ENCODE data around the gene ADAT3.

Gene ADAT3

DNA sequence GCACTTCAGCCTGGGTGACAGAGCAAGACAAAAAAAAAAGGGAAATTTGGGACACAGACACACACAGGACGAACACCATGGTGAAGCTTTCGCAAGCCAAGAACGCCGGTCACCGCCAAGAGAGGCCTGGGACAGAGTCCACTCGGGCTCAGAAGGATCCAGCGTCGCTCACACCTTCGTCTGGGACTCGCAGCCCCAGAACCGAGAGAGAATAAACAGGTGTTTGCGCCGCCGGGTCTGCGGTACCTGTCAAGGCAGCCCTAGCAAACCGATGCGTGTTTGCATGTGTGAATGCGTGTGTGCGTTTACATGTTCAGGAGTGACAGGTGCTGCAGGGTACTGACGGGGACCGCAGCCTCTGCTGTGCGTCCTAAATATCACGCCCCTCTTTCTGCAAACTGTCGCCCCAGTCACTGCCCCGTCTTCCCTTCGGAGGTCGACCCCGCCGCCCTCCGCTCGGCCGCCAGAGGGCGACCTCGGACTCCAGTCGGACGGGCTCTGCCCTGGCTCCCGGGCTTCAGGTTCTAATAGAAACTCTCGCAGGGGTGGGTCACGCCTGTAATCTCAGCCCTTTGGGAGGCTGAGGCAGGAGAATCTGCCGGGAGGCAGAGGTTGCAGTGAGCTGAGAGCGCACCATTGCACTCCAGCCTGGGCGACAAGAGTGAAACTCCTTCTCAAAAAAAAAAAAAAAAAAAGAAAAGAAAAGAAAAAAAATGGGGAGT is 24.0 kb downstream of the ADAT3 start:
- no peak overlapping the region for H3K4me2 ChIP-seq (ENCODE audit: low read length)
- no peak overlapping the region for H2AK5ac ChIP-seq (ENCODE audit: low read length)
- no CpG with 5 or more reads among the region's 42 CpGs for WGBS (ENCODE audit: extremely low coverage, insufficient coverage, low lambda C conversion rate)
- peak overlapping the region; percentile 22 for H3K56ac ChIP-seq (ENCODE audit: low read length)
- no peak overlapping the region for H2BK120ac ChIP-seq (ENCODE audit: low read depth, low read length)
- no peak overlapping the region for H3K23ac ChIP-seq (ENCODE audit: low read length)
- no peak overlapping the region for H2BK15ac ChIP-seq (replicated peaks; ENCODE audit: low read depth)
- H3K36me3 ChIP-seq (ENCODE audit: control insufficient read depth, insufficient read depth, low read length), result no peaks in the 10 kb centered on the region
- H3K4ac ChIP-seq (ENCODE audit: low read depth, low read length), result no peak overlapping the region
- no peak overlapping the region for H3K18ac ChIP-seq (ENCODE audit: low read length)
- H3K79me1 ChIP-seq (ENCODE audit: low read length), result no peaks in the 10 kb centered on the region
- no peak overlapping the region for H2BK5ac ChIP-seq (ENCODE audit: low read length)
- no peak overlapping the region for H3K27ac ChIP-seq (ENCODE audit: low read depth, low read length)
- H3K4me3 ChIP-seq (ENCODE audit: low read length), result no peak overlapping the region
- no peaks in the 10 kb centered on the region for H3K4me1 ChIP-seq (ENCODE audit: control insufficient read depth, low read depth, low read length)
- H4K5ac ChIP-seq (ENCODE audit: low read length), result no peak overlapping the region
- peak; percentile 83 for DNase-seq
- H3K79me2 ChIP-seq (ENCODE audit: control insufficient read depth, insufficient read depth, low read length), result no peaks in the 10 kb centered on the region
- H4K8ac ChIP-seq (ENCODE audit: low read depth, low read length), result no peak overlapping the region
- H3K27me3 ChIP-seq (ENCODE audit: insufficient read depth, low read length, poor library complexity), result no peaks in the 10 kb centered on the region
- no peak overlapping the region for H3K9ac ChIP-seq (ENCODE audit: low read length)

DNA sequence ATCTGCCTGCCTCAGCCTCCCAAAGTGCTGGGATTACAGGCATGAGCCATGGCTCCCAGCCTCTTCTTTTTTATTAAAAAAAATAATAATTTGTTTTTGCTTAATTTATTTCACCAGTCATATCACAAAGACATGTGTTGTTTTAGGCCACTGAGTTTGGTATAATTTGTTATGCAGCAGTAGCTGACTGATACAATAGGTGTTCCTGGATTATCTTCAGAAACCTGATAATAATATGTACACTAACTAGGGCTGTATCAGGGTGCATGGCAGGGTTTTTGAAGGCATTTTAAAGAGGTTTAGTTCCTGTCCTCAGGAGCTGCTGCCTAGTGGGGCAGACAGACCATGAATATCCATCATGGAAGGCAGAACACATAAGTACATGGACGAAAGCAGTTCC is 26.2 kb downstream of the ADAT3 start:
- Histone ChIP-seq H3K79me1 (ENCODE audit: low read length) (no peaks in the 10 kb centered on the region), H3K27me3 (ENCODE audit: insufficient read depth, low read length, poor library complexity) (no peaks in the 10 kb centered on the region), H3K79me2 (ENCODE audit: control insufficient read depth, insufficient read depth, low read length) (no peaks in the 10 kb centered on the region), H3K18ac (ENCODE audit: low read length) (no peak overlapping the region), H2BK15ac (replicated peaks; ENCODE audit: low read depth) (no peak overlapping the region), H3K4me2 (ENCODE audit: low read length) (no peak overlapping the region), H4K8ac (ENCODE audit: low read depth, low read length) (no peak overlapping the region), H2AK5ac (ENCODE audit: low read length) (no peak overlapping the region), H2BK120ac (ENCODE audit: low read depth, low read length) (no peak overlapping the region), H3K4ac (ENCODE audit: low read depth, low read length) (no peak overlapping the region), H3K27ac (ENCODE audit: low read depth, low read length) (no peak overlapping the region), H3K56ac (ENCODE audit: low read length) (no peak overlapping the region), H3K4me3 (ENCODE audit: low read length) (no peak overlapping the region), H3K23ac (ENCODE audit: low read length) (no peak overlapping the region), H4K5ac (ENCODE audit: low read length) (no peak overlapping the region), H3K4me1 (ENCODE audit: control insufficient read depth, low read depth, low read length) (no peaks in the 10 kb centered on the region), H3K9ac (ENCODE audit: low read length) (no peak overlapping the region), H2BK5ac (ENCODE audit: low read length) (no peak overlapping the region), H3K36me3 (ENCODE audit: control insufficient read depth, insufficient read depth, low read length) (no peaks in the 10 kb centered on the region)
- DNase-seq, result no peak
- WGBS (ENCODE audit: extremely low coverage, insufficient coverage, low lambda C conversion rate), result no CpG with 5 or more reads among the region's 1 CpG

DNA sequence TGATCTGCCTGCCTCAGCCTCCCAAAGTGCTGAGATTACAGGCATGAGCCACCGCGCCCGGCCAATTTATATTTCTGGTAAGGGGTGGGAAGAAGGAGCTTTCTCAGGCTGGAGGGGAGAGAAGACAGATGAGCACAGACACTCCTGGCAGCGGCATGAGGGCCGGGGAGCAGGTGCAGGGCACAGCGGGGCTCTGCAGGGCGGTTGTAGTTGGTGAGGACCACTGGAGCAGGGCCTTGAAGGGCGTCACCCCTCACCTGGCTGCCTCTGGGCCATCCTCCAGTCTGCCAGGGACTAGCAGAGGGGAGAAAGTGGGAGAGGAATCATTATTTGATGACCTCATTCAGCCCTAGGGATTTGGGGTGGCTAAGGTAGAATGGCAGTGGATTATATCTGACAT is 27.2 kb downstream of the ADAT3 start:
- Histone ChIP-seq H3K18ac (ENCODE audit: low read length) (no peak overlapping the region), H3K79me1 (ENCODE audit: low read length) (no peaks in the 10 kb centered on the region), H2BK15ac (replicated peaks; ENCODE audit: low read depth) (no peak overlapping the region), H4K8ac (ENCODE audit: low read depth, low read length) (no peak overlapping the region), H3K79me2 (ENCODE audit: control insufficient read depth, insufficient read depth, low read length) (no peaks in the 10 kb centered on the region), H3K4me3 (ENCODE audit: low read length) (no peak overlapping the region), H3K27me3 (ENCODE audit: insufficient read depth, low read length, poor library complexity) (no peaks in the 10 kb centered on the region), H3K4me1 (ENCODE audit: control insufficient read depth, low read depth, low read length) (no peaks in the 10 kb centered on the region), H3K36me3 (ENCODE audit: control insufficient read depth, insufficient read depth, low read length) (no peaks in the 10 kb centered on the region), H3K56ac (ENCODE audit: low read length) (no peak overlapping the region), H3K4me2 (ENCODE audit: low read length) (no peak overlapping the region), H4K5ac (ENCODE audit: low read length) (no peak overlapping the region), H3K9ac (ENCODE audit: low read length) (no peak overlapping the region), H2BK5ac (ENCODE audit: low read length) (no peak overlapping the region), H2AK5ac (ENCODE audit: low read length) (no peak overlapping the region), H3K27ac (ENCODE audit: low read depth, low read length) (no peak overlapping the region), H3K4ac (ENCODE audit: low read depth, low read length) (no peak overlapping the region), H3K23ac (ENCODE audit: low read length) (no peak overlapping the region), H2BK120ac (ENCODE audit: low read depth, low read length) (no peak overlapping the region)
- no peak for DNase-seq
- no CpG with 5 or more reads among the region's 8 CpGs for WGBS (ENCODE audit: extremely low coverage, insufficient coverage, low lambda C conversion rate)

DNA sequence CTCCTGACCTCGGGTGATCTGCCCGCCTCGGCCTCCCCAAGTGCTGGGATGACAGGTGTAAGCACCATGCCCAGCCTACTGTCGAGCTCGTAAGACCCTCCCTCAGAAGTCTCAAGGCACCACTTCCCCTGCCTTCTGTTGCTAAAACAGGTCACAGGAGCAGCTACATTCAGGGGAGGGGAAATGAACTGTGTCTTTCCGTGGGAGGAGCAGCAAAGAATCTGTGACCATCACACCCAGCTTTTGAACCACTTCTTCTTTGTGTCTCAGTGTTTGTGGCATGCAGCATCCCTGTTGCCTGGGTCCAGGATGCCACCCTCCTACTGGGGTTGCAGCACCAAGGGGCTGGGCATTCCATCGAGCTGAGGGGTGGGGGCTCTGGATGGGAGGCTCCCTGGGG is 28.0 kb downstream of the ADAT3 start:
- Histone ChIP-seq H3K27me3 (ENCODE audit: insufficient read depth, low read length, poor library complexity) (no peaks in the 10 kb centered on the region), H3K4me3 (ENCODE audit: low read length) (no peak overlapping the region), H3K18ac (ENCODE audit: low read length) (no peak overlapping the region), H3K56ac (ENCODE audit: low read length) (no peak overlapping the region), H3K79me2 (ENCODE audit: control insufficient read depth, insufficient read depth, low read length) (no peaks in the 10 kb centered on the region), H2AK5ac (ENCODE audit: low read length) (no peak overlapping the region), H2BK120ac (ENCODE audit: low read depth, low read length) (no peak overlapping the region), H2BK5ac (ENCODE audit: low read length) (no peak overlapping the region), H3K4ac (ENCODE audit: low read depth, low read length) (no peak overlapping the region), H4K8ac (ENCODE audit: low read depth, low read length) (no peak overlapping the region), H3K4me2 (ENCODE audit: low read length) (no peak overlapping the region), H3K79me1 (ENCODE audit: low read length) (no peaks in the 10 kb centered on the region), H3K23ac (ENCODE audit: low read length) (no peak overlapping the region), H3K9ac (ENCODE audit: low read length) (no peak overlapping the region), H2BK15ac (replicated peaks; ENCODE audit: low read depth) (no peak overlapping the region), H3K36me3 (ENCODE audit: control insufficient read depth, insufficient read depth, low read length) (no peaks in the 10 kb centered on the region), H4K5ac (ENCODE audit: low read length) (no peak overlapping the region), H3K27ac (ENCODE audit: low read depth, low read length) (no peak overlapping the region), H3K4me1 (ENCODE audit: control insufficient read depth, low read depth, low read length) (no peaks in the 10 kb centered on the region)
- no CpG with 5 or more reads among the region's 7 CpGs for WGBS (ENCODE audit: extremely low coverage, insufficient coverage, low lambda C conversion rate)
- no peak for DNase-seq

DNA sequence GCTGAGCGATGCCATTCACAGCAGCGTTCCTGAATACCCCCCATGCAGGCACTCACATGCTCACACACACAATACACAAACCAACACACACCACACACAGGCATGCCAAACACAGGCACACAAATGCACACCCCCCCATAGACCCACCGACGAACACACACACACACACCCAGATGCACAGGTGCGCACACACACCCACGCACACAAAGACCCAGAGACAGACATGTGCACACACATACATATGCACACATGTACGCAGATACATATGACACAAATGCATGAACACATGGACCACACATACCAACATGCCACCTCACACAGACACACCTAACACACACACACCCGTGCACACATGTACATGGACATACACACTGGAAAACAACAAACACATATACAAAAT is 28.7 kb downstream of the ADAT3 start:
- no peak overlapping the region for H4K5ac ChIP-seq (ENCODE audit: low read length)
- no peak overlapping the region for H2AK5ac ChIP-seq (ENCODE audit: low read length)
- H3K27ac ChIP-seq (ENCODE audit: low read depth, low read length), result no peak overlapping the region
- DNase-seq, result no peak
- no peak overlapping the region for H2BK120ac ChIP-seq (ENCODE audit: low read depth, low read length)
- no peak overlapping the region for H3K18ac ChIP-seq (ENCODE audit: low read length)
- no peak overlapping the region for H3K4ac ChIP-seq (ENCODE audit: low read depth, low read length)
- no peak overlapping the region for H3K9ac ChIP-seq (ENCODE audit: low read length)
- no peak overlapping the region for H3K23ac ChIP-seq (ENCODE audit: low read length)
- no peaks in the 10 kb centered on the region for H3K79me2 ChIP-seq (ENCODE audit: control insufficient read depth, insufficient read depth, low read length)
- no peak overlapping the region for H4K8ac ChIP-seq (ENCODE audit: low read depth, low read length)
- no peak overlapping the region for H3K4me2 ChIP-seq (ENCODE audit: low read length)
- WGBS (ENCODE audit: extremely low coverage, insufficient coverage, low lambda C conversion rate), result no CpG with 5 or more reads among the region's 8 CpGs
- no peak overlapping the region for H2BK5ac ChIP-seq (ENCODE audit: low read length)
- no peaks in the 10 kb centered on the region for H3K79me1 ChIP-seq (ENCODE audit: low read length)
- H3K4me1 ChIP-seq (ENCODE audit: control insufficient read depth, low read depth, low read length), result no peaks in the 10 kb centered on the region
- H3K4me3 ChIP-seq (ENCODE audit: low read length), result no peak overlapping the region
- H3K36me3 ChIP-seq (ENCODE audit: control insufficient read depth, insufficient read depth, low read length), result no peaks in the 10 kb centered on the region
- H2BK15ac ChIP-seq (replicated peaks; ENCODE audit: low read depth), result no peak overlapping the region
- H3K27me3 ChIP-seq (ENCODE audit: insufficient read depth, low read length, poor library complexity), result no peaks in the 10 kb centered on the region
- H3K56ac ChIP-seq (ENCODE audit: low read length), result no peak overlapping the region
